Testis (tissue), 3 donors: ENCODE results near the gene FMNL2. TPM values are rescaled to one million over a fixed set of nuclear protein-coding genes. Genes with fewer than 3 reads are reported as not detected.

Experiments used
- DNase-seq: peaks from one replicate; pipeline ENCODE4 v3.0.0-alpha.2; 2019
- H3K27ac ChIP-seq, 2 donors: fragments of 200-600 bp; sonication (generic); one replicate each; pipeline ENCODE4 v1.5.1; 2019
- H3K27me3 ChIP-seq: fragments of 200-600 bp; sonication (generic); one replicate; pipeline ENCODE4 v1.5.1; 2019
- H3K36me3 ChIP-seq: fragments of 200-600 bp; sonication (generic); one replicate; pipeline ENCODE4 v1.5.1; 2017; ENCODE audit warnings: low read depth; ENCODE audit errors: missing control alignments
- H3K4me1 ChIP-seq: fragments of 200-600 bp; sonication (generic); one replicate; pipeline ENCODE4 v1.5.1; 2019
- H3K4me3 ChIP-seq, 2 donors: fragments of 200-600 bp; sonication (generic); one replicate each; pipeline ENCODE4 v1.5.1; 2017 to 2019
- H3K9me3 ChIP-seq: fragments of 200-600 bp; sonication (generic); one replicate; pipeline ENCODE4 v1.5.1; 2017
- POLR2A ChIP-seq: fragments of 450-650 bp; IDR thresholded peaks from one replicate; pipeline ENCODE4 v1.6.1; 2017; ENCODE audit warnings: antibody characterized with exemption, mild to moderate bottlenecking, moderate library complexity
- WGBS, 2 donors: methylation state at CpG; one replicate each; pipeline ENCODE4 v1.1.5; 2018; 5-methylcytosine and 5-hydroxymethylcytosine counted together
- intact Hi-C: fragments of 100-400 bp; cut with DNase I; formaldehyde crosslinking; loops from one replicate; pipeline ENCODE4 v1.15.1; 2023; ENCODE audit warnings: low total_unique reads
- polyA plus RNA-seq: library from polyadenylated mRNA; stranded (reverse); fragments of 350-450 nt; fragmentation: Illumina TruSeq; extraction: RNeasy Lipid Tissue Mini Kit (QIAGEN cat#74804); gene quantifications from one replicate; pipeline ENCODE4 v1.2.3, GENCODE V29; 2014; ENCODE audit warnings: low read depth, low replicate concordance; ENCODE audit not compliant: insufficient read depth
- total RNA-seq, 2 donors: library from RNA; depleted of rRNA; stranded (reverse); fragments of >200 nt; gene quantifications; one replicate each; pipeline ENCODE4 v1.2.3, GENCODE V29; 2016
- TF ChIP-seq, protein P1 (sequence below), 3 experiments: fragments of 450-650 bp in 2 of 3; fragments of 200-600 bp in 1 of 3; sonication (generic) in 1 of 3; IDR thresholded peaks; one replicate each; pipeline ENCODE4 v1.5.1; 2016 to 2019; ENCODE audit warnings: antibody characterized with exemption in 3 of 3, mild to moderate bottlenecking in 2 of 3, moderate library complexity in 1 of 3

The FMNL2 gene
- total and polyA plus RNA-seq, 3 donors from 2014 or later: 15.4 to 19.8 (median 16.8) TPM

DNA sequence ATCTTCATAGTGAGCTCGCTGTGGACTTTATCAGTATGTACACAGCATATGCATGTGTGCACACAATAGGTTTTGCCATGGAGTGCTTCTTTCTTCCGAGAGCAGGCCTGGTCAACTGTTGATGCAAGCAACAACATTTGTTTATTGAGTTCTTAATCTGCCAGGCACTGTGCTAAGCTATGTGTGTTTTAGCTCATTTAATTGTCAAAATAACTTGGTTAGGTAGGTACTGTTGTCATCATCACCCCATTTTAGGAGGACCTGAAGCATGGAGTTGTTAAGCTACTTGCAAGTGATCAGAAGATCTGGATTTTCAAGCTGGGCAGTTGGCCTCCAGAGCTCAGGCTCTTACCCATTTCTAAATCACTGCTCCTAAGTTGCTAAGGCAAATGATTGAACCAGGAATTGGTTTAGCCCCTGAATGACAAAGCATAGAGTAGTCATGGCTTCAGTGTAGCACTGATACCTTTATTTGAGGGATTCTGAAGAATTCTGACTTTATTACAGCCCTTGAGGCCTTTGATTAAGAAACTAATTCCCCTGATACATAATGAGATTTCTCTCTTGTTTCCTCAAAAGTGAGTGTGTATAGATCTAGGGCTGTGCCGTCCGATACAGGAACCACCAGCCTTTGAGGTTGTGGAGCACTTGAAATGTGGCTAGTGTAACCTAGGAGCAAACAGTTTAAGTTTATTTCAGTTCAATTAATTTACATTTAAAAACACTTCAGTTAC, 132.9 kb downstream of the FMNL2 start:
- intact Hi-C loops: no loop called here
- 54 to 83% methylated on average over 4 of the region's 4 CpGs for WGBS, 2 donors
- H3K4me1 ChIP-seq: peaks cover 65% of the 10 kb centered on the region

DNA sequence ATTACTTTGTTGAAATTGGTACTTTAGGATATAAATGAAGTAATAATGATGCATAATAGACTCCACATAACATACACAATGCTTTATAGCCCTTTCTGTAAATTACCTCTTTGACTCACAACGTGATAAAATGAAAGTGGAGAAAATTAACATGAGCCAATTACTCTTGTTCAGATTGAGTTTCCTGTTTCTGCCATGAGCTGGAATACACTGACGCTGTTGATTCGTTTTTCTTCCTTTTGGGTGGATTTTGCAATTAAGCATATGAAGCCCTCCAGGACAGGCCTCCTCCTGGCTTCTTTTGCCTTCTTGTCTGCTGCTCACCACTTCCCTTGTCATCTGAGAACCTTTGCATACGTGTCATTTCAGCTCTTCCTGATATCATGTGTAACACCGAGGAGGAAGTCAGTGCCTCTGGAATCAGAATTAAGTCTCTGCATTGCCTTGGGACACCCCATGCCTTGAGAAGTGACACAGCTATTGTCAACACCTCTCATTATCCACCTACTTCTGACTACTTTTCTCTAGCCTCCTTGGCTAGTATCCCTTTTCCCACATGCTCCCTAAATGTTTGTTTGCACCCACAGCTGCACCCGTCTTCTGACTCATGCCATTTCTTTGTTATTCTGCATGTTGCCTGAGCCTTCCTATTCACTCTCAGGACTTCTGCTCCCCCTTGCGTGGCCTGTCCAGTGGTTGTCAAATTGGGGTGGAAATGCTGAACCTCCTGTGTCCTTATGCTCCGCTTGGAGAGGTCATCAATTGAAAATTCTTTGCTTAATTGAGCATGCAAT, 134.1 kb downstream of the FMNL2 start:
- Histone ChIP-seq H3K36me3 (no peaks in the 10 kb centered on the region), H3K27ac (peak overlapping the region in 1 of 2 donors; percentile 14), H3K4me1 (peaks cover 54% of the 10 kb centered on the region), H3K27me3 (no peaks in the 10 kb centered on the region), H3K4me3 (no peak overlapping the region), H3K9me3 (no peaks in the 10 kb centered on the region)
- TF ChIP-seq, protein P1, sequence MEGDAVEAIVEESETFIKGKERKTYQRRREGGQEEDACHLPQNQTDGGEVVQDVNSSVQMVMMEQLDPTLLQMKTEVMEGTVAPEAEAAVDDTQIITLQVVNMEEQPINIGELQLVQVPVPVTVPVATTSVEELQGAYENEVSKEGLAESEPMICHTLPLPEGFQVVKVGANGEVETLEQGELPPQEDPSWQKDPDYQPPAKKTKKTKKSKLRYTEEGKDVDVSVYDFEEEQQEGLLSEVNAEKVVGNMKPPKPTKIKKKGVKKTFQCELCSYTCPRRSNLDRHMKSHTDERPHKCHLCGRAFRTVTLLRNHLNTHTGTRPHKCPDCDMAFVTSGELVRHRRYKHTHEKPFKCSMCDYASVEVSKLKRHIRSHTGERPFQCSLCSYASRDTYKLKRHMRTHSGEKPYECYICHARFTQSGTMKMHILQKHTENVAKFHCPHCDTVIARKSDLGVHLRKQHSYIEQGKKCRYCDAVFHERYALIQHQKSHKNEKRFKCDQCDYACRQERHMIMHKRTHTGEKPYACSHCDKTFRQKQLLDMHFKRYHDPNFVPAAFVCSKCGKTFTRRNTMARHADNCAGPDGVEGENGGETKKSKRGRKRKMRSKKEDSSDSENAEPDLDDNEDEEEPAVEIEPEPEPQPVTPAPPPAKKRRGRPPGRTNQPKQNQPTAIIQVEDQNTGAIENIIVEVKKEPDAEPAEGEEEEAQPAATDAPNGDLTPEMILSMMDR (IDR thresholded peaks at IDR 0.05): no peak
- no peak for TF ChIP-seq POLR2A
- intact Hi-C loops: no loop called here
- WGBS, 2 donors: 45 to 55% methylated on average over 8 of the region's 8 CpGs
- DNase-seq: no peak

More for the DNA sequence above, 132.9 kb downstream of the FMNL2 start:
- Histone ChIP-seq H3K36me3 (no peaks in the 10 kb centered on the region), H3K27ac (peak overlapping the region in 1 of 2 donors; percentile 34), H3K27me3 (no peaks in the 10 kb centered on the region), H3K9me3 (no peaks in the 10 kb centered on the region), H3K4me3 (no peak overlapping the region)
- TF ChIP-seq POLR2A: no peak
- TF ChIP-seq, protein P1 (IDR thresholded peaks at IDR 0.05): no peak
- DNase-seq: no peak

DNA sequence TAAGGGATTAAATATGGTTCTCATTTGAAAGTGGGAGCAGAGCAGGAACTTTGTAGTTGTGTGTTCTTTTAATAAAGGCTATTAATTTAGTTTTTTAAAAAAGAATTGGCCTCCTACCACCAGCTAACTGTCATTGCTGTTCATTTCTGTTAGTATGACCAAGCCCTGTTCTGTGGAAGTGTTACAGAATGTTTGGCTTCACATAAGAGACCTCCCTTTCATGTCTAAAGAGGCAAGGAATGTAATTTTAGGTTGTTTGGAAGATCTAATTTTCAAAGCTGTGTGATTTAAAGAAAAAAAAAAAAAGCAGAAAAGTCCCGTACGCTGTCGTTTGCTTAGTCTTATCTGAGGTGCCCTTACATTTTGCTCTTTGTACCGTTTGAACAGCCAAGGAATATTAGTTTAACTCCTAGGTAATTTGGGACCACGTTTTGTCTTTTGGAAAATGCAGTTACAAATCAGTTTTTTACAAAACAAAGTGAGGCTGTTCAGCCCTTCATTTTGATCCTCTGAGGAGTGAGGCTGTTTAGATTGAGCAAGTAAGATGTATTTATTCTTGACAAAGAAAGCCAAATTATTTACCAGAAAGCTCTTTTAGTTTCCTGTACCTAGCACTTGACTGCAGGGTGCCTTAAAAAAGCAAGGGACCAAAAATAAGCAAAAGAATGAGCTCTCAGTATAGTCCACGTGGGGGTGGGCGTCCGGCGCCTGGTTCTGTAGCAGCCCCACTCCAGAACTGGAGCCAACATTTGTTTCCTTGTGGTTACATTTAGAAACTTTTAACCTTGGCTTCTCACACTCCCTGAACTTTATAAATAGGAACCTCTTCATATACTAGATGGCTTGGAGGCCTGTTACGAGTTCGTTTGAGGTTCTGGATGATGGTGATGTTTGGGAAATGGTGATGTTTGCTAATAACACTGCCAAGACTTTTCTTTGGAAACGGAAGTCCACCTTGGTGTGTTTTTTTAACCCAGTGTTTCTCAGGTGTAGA, 136.2 kb downstream of the FMNL2 start:
- Histone ChIP-seq H3K36me3 (no peaks in the 10 kb centered on the region), H3K9me3 (no peaks in the 10 kb centered on the region), H3K27me3 (no peaks in the 10 kb centered on the region), H3K4me3 (no peak overlapping the region), H3K27ac (peak overlapping the region; percentile 37 to 38), H3K4me1 (peaks cover 35% of the 10 kb centered on the region)
- WGBS, 2 donors: 26 to 39% methylated on average over 12 of the region's 12 CpGs
- no peak for TF ChIP-seq POLR2A
- TF ChIP-seq, protein P1 (IDR thresholded peaks at IDR 0.05): no peak
- intact Hi-C loops: no loop called here
- peak; percentile 54 for DNase-seq

DNA sequence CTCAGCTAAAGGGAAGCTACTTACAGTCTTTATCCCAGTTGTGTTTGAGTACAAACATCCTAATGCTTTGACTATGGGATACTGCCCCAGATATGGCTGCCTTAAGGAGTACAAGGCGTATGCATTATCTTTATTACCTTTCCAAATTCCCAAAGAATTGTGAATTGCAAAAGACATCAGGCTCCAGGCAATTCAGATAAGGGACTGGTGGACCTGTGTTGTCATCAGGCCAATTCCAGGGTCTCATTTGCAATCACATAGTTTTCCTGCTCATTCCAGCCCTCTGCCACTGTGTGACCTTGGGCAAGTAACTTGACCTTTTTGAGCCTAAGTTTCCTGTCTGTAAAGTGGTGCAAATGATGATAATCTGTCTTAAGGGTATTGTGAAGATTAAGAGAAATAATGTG, 137.5 kb downstream of the FMNL2 start:
- H3K27ac ChIP-seq: no peak overlapping the region
- TF ChIP-seq, protein P1 (IDR thresholded peaks at IDR 0.05): no peak
- no peak for TF ChIP-seq POLR2A
- no peaks in the 10 kb centered on the region for H3K36me3 ChIP-seq
- intact Hi-C loops: no loop called here
- 70 to 79% methylated on average over 1 of the region's 1 CpG for WGBS, 2 donors
- H3K9me3 ChIP-seq: no peaks in the 10 kb centered on the region
- no peak for DNase-seq
- no peak overlapping the region for H3K4me3 ChIP-seq
- no peaks in the 10 kb centered on the region for H3K27me3 ChIP-seq
- peaks cover 27% of the 10 kb centered on the region for H3K4me1 ChIP-seq
